Spleen (tissue), 7 donors: ENCODE data around the gene NBAS.

Source experiments
- POLR2A ChIP-seq, 3 donors: fragments of 450-650 bp; IDR thresholded peaks; one replicate each; pipeline ENCODE4 v1.5.1; 2017; ENCODE audit warnings: antibody characterized with exemption in 3 of 3, mild to moderate bottlenecking in 1 of 3
- POLR2AphosphoS5 ChIP-seq, 3 donors: sonication (generic); formaldehyde crosslinking; IDR thresholded peaks; one replicate each; pipeline ENCODE4 v1.5.1; 2017; ENCODE audit warnings: antibody characterized with exemption in 3 of 3
- TF ChIP-seq, protein P1 (sequence below), 11 experiments: fragments of 200-600 bp in 7 of 11; fragments of 450-650 bp in 4 of 11; sonication (generic) in 4 of 11; IDR thresholded peaks in 8 of 11; conservative IDR thresholded peaks in 3 of 11; 1 replicate in 7 of 11; 2 replicates in 4 of 11; pipeline versions ENCODE4 v1.4.0 to v1.8.0; 2016 to 2021; ENCODE audit warnings: antibody characterized with exemption in 11 of 11, inconsistent platforms in 4 of 11, mild to moderate bottlenecking in 1 of 11
- donor health status: DM: no; HTN: no; CAD: no; lungs with moderate emphysema.
- donor health status: DM: no; HTN: no; CAD: no.
- donor health status: DM: no; HTN: no; CAD: no.

DNA sequence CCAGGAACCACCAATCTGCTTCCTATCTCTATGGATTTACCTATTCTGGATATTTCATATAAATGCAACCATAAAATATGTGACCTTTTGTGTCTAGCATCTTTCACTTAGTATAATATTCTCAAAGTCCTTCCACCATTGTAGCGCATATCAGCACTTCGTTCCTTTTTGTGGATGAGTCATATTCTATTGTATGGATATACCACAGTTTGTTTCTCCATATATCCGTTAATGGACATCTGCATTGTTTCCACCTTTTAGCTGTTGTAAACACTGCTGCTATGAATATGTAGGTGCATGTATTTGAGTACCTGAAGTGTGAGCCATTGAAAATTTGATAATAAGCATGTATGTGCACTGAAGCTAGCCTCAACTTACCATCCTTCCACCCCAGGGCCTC is 80.1 kb downstream of the NBAS start:
- TF ChIP-seq POLR2A (IDR thresholded peaks at IDR 0.05) (no peak), POLR2AphosphoS5 (IDR thresholded peaks at IDR 0.05) (no peak)
- TF ChIP-seq, protein P1, sequence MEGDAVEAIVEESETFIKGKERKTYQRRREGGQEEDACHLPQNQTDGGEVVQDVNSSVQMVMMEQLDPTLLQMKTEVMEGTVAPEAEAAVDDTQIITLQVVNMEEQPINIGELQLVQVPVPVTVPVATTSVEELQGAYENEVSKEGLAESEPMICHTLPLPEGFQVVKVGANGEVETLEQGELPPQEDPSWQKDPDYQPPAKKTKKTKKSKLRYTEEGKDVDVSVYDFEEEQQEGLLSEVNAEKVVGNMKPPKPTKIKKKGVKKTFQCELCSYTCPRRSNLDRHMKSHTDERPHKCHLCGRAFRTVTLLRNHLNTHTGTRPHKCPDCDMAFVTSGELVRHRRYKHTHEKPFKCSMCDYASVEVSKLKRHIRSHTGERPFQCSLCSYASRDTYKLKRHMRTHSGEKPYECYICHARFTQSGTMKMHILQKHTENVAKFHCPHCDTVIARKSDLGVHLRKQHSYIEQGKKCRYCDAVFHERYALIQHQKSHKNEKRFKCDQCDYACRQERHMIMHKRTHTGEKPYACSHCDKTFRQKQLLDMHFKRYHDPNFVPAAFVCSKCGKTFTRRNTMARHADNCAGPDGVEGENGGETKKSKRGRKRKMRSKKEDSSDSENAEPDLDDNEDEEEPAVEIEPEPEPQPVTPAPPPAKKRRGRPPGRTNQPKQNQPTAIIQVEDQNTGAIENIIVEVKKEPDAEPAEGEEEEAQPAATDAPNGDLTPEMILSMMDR (IDR thresholded peaks at IDR 0.05 in 8 of 11, conservative IDR thresholded peaks at IDR 0.05 in 3 of 11): no peak
